ENCODE data around the gene RBM4B.

DNA sequence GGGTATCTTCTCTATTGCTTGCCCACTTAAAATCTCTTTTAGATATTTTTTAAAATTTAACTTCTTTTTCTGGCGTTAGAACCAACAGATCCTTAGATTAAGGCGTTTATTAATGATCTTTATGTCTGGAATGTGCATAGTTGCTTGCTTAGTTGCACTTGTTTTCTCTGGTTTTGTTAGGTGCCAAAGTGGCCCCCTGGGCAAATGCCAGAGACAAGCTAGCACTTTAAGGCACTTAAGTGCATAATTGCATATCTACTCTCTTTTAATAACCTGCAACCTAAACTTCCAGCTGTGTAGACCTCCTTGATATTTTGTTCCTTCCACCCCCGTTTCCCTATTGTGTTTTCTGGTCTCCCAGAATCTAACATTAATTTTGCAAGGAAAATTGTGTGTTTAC is 35.9 kb downstream of the RBM4B start:
- TF ChIP-seq, protein P1, sequence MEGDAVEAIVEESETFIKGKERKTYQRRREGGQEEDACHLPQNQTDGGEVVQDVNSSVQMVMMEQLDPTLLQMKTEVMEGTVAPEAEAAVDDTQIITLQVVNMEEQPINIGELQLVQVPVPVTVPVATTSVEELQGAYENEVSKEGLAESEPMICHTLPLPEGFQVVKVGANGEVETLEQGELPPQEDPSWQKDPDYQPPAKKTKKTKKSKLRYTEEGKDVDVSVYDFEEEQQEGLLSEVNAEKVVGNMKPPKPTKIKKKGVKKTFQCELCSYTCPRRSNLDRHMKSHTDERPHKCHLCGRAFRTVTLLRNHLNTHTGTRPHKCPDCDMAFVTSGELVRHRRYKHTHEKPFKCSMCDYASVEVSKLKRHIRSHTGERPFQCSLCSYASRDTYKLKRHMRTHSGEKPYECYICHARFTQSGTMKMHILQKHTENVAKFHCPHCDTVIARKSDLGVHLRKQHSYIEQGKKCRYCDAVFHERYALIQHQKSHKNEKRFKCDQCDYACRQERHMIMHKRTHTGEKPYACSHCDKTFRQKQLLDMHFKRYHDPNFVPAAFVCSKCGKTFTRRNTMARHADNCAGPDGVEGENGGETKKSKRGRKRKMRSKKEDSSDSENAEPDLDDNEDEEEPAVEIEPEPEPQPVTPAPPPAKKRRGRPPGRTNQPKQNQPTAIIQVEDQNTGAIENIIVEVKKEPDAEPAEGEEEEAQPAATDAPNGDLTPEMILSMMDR (IDR thresholded peaks at IDR 0.05; ENCODE audit: borderline replicate concordance, extremely low read depth, low read length, poor library complexity, severe bottlenecking): no peak
- no peak for TF ChIP-seq EZH2 (IDR thresholded peaks at IDR 0.05; ENCODE audit: borderline replicate concordance, low read depth, low read length, severe bottlenecking)
